Effector CD8-positive, alpha-beta T cell (primary cell): Measurements from ENCODE around the gene ARHGEF4.
"Not testable (repeated sequence)": the region's sequence is repeated elsewhere in the genome, so short reads cannot be mapped to it uniquely, and the experiment has no call there.

Source experiments
- DNase-seq: peaks from one replicate; lab custom pipeline; 2025; lab: John Stamatoyannopoulos, UW

ARHGEF4 gene

GRCh38 chr2:130985206-130985780 lies 148.6 kb downstream of the ARHGEF4 start:
- no peak for DNase-seq

GRCh38 chr2:130985831-130986649 lies 149.3 kb downstream of the ARHGEF4 start:
- DNase-seq, result no peak

- no peak for DNase-seq
These were observed 150.3 kb downstream of the ARHGEF4 start for GRCh38 chr2:130986890-130987493.

GRCh38 chr2:130987519-130988425 lies 151.1 kb downstream of the ARHGEF4 start:
- DNase-seq, result no peak

DNA sequence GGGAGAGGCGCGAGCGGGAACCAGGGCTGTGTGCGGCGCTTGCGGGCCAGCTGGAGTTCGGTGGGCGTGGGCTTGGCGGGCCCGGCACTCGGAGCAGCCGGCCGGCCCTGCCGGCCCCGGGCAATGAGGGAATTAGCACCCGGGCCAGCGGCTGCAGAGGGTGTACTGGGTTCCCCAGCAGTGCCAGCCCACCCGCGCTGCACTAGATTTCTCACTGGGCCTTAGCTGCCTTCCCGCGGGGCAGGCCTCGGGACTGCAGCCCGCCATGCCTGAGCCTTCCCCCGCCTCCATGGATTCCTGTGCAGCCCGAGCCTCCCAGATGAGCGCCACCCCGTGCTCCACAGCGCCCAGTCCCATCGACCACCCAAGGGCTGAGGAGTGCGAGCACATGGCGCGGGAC lies 154.7 kb downstream of the ARHGEF4 start:
- DNase-seq, result not testable (repeated sequence)

GRCh38 chr2:130992003-130992402 lies 155.3 kb downstream of the ARHGEF4 start:
- not testable (repeated sequence) for DNase-seq

- no peak for DNase-seq
These were observed 160.0 kb downstream of the ARHGEF4 start for GRCh38 chr2:130996691-130997090.

GRCh38 chr2:130997198-130997597 lies 160.5 kb downstream of the ARHGEF4 start:
- no peak for DNase-seq

GRCh38 chr2:130998561-130998960 lies 161.8 kb downstream of the ARHGEF4 start:
- DNase-seq, result no peak

- no peak for DNase-seq
These were observed 167.9 kb downstream of the ARHGEF4 start for GRCh38 chr2:131004446-131005209.

GRCh38 chr2:131005216-131005935 lies 168.7 kb downstream of the ARHGEF4 start:
- DNase-seq, result no peak

GRCh38 chr2:131006561-131006960 lies 169.8 kb downstream of the ARHGEF4 start:
- DNase-seq, result no peak

- no peak for DNase-seq
These were observed 172.3 kb downstream of the ARHGEF4 start for GRCh38 chr2:131008967-131009366.

DNA sequence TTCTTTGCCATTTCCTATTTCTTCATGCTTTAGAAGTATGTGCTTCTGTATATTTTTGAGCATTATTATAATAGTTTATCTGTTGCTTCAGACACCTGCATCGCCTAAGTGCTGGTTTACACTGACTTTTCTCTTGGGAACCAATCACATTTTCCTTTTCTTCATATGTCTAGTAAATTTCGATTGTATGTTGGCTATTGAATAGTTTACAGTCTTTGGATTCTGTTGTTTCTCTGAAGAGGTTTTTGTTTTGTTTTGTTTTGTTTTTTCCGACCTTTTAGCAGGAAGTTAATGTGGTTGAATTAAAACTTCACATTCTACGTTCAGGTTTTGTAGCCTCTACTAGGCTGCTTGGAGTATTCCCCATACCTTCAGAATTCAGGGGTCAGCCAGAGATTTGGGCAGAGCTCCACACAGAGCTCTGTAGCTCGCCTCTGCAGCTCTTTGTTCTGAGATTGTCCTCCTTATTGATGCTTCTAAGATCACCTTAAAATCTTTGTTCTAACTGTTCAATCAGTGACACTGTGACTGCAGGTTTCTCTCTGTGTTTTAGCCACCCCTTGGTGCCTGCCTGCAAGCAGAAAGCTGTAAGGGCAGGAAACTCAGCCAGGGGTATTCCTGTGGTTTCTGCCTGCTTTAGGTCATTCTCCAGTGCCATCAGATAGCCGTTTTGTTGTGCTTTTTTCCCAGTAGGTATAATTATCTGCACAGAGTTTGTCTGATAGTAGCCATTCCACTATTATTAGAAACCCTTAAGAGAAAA lies 173.2 kb downstream of the ARHGEF4 start:
- DNase-seq, result no peak

DNA sequence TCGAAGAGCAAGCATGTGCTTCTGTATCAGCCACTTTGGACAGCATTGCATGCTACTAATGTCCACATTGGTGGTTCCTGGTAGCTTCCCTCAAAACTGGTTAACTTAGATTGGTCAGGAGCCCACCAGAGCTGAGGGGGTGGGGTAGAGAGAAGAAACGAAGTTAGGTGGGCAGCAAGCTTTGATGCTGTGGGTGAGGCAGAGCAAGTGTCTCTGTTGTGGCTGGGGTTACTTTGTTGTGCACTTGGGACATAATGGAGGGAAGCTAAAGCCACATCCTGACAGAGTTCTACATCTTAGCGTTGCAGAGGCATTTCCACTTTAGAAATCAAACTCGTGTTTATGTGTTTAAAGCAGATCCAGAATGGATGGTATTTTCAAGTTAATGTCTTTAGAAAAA lies 173.9 kb downstream of the ARHGEF4 start:
- DNase-seq, result no peak

- DNase-seq, result no peak
These were observed 174.8 kb downstream of the ARHGEF4 start for GRCh38 chr2:131011486-131011885.

GRCh38 chr2:131014141-131014540 lies 177.4 kb downstream of the ARHGEF4 start:
- DNase-seq, result no peak

- DNase-seq, result no peak
These were observed 179.1 kb downstream of the ARHGEF4 start for GRCh38 chr2:131015764-131016163.

- DNase-seq, result no peak
These were observed 180.4 kb downstream of the ARHGEF4 start for GRCh38 chr2:131016826-131017741.
